Progenitor cell of endocrine pancreas (in vitro differentiated cells): ENCODE data around the gene SUPT3H. TPM values are rescaled to one million over a fixed set of nuclear protein-coding genes. Genes with fewer than 3 reads are reported as not detected.

Experiments used
- DNase-seq: peaks from one replicate; pipeline ENCODE4 v3.0.0; 2021; ENCODE audit warnings: low spot score; ENCODE audit not compliant: unreplicated experiment
- H3K27ac Mint-ChIP-seq: 2 replicates; pipeline ENCODE4 v1.8.0; 2021; ENCODE audit warnings: mild to moderate bottlenecking, moderate library complexity, mixed read lengths
- H3K27me3 Mint-ChIP-seq: 2 replicates; pipeline ENCODE4 v1.8.0; 2021; ENCODE audit warnings: mixed read lengths
- H3K36me3 Mint-ChIP-seq: 2 replicates; pipeline ENCODE4 v1.8.0; 2022; ENCODE audit warnings: mixed read lengths; ENCODE audit not compliant: insufficient read depth
- H3K4me1 Mint-ChIP-seq: 2 replicates; pipeline ENCODE4 v1.8.0; 2021; ENCODE audit warnings: low read depth, mixed read lengths
- H3K4me3 Mint-ChIP-seq: 2 replicates; pipeline ENCODE4 v1.8.0; 2021; ENCODE audit warnings: low read depth, mild to moderate bottlenecking, moderate library complexity, mixed read lengths
- H3K9me3 Mint-ChIP-seq: 2 replicates; pipeline ENCODE4 v1.8.0; 2021; ENCODE audit warnings: low read depth, mixed read lengths
- total RNA-seq: library from RNA; stranded (reverse); gene quantifications from 2 replicates; pipeline ENCODE4 v1.2.1, GENCODE V29; 2021
- TF ChIP-seq, protein P1 (sequence below): fragments of 200-600 bp; sonication (generic); IDR thresholded peaks from one replicate; pipeline ENCODE4 v1.5.0; 2021; ENCODE audit warnings: antibody characterized with exemption, mild to moderate bottlenecking; ENCODE audit not compliant: unreplicated experiment

The SUPT3H gene
- total RNA-seq, 1 donor from 2014 or later: 40.5 TPM

DNA sequence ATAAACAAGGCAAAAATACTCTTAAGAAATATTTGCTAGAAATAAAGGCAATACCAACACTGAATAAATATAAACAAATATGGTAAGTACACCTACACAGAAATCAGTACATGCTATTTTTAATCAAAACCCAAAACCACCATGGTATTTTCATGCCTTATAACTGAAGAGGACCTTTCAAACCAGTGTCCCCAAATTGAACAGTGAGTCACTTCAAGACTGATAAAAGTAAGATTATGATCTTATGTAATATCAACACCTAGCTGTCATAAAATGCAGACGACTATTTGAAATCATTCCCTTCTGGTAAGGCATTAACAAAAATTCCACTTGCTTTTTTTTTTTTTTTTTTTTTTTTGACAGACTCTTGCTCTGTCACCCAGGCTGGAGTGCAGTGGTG, 206.4 kb downstream of the SUPT3H start:
- no peaks in the 10 kb centered on the region for H3K36me3 Mint-ChIP-seq
- no peak overlapping the region for H3K27ac Mint-ChIP-seq
- no peaks in the 10 kb centered on the region for H3K27me3 Mint-ChIP-seq
- DNase-seq: no peak
- TF ChIP-seq, protein P1, sequence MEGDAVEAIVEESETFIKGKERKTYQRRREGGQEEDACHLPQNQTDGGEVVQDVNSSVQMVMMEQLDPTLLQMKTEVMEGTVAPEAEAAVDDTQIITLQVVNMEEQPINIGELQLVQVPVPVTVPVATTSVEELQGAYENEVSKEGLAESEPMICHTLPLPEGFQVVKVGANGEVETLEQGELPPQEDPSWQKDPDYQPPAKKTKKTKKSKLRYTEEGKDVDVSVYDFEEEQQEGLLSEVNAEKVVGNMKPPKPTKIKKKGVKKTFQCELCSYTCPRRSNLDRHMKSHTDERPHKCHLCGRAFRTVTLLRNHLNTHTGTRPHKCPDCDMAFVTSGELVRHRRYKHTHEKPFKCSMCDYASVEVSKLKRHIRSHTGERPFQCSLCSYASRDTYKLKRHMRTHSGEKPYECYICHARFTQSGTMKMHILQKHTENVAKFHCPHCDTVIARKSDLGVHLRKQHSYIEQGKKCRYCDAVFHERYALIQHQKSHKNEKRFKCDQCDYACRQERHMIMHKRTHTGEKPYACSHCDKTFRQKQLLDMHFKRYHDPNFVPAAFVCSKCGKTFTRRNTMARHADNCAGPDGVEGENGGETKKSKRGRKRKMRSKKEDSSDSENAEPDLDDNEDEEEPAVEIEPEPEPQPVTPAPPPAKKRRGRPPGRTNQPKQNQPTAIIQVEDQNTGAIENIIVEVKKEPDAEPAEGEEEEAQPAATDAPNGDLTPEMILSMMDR: no peak
- H3K9me3 Mint-ChIP-seq: no peaks in the 10 kb centered on the region
- H3K4me1 Mint-ChIP-seq: no peaks in the 10 kb centered on the region
- H3K4me3 Mint-ChIP-seq: no peak overlapping the region

DNA sequence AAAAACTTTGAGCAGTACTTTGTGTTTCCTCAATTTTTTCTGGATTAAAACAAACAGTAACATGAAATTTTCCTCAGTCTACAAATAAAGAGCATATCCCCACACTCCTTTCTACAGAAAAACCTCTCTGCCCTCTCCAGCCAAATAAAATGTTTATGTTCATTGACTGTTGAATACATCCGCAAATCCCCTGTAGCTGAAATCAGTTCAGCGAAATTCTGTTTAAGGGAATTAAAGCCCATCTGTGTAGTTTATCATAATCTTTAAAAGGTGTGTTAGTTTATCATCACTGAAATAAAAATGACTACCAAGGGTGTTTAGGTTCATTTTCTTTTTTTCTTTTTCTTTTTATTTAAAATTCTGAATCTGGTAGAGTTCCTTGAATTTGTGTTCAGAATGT, 207.4 kb downstream of the SUPT3H start:
- no peaks in the 10 kb centered on the region for H3K36me3 Mint-ChIP-seq
- no peaks in the 10 kb centered on the region for H3K4me1 Mint-ChIP-seq
- H3K27me3 Mint-ChIP-seq: no peaks in the 10 kb centered on the region
- no peak overlapping the region for H3K27ac Mint-ChIP-seq
- no peak for DNase-seq
- TF ChIP-seq, protein P1: no peak
- no peak overlapping the region for H3K4me3 Mint-ChIP-seq
- no peaks in the 10 kb centered on the region for H3K9me3 Mint-ChIP-seq

DNA sequence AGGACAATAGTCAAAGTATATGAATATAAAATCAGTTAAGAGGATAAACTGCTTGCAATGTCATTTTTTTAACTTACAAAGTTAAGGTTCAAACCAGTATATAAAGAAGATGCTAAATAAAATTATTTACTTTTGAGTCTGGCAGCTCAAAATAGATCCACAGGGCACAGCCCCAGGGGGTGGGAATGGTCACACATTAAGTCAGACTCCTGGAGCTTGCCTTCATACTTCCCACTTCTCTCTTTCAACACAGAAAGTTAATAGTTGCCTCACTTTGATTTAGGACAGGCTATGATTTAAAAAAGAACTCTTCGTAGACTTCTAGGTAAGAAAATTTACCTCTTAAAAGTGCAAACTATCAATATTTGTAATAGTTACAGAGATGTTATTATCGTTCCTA, 207.9 kb downstream of the SUPT3H start:
- TF ChIP-seq, protein P1: no peak
- no peak overlapping the region for H3K27ac Mint-ChIP-seq
- no peaks in the 10 kb centered on the region for H3K27me3 Mint-ChIP-seq
- H3K4me3 Mint-ChIP-seq: no peak overlapping the region
- DNase-seq: no peak
- no peaks in the 10 kb centered on the region for H3K4me1 Mint-ChIP-seq
- no peaks in the 10 kb centered on the region for H3K9me3 Mint-ChIP-seq
- H3K36me3 Mint-ChIP-seq: no peaks in the 10 kb centered on the region

DNA sequence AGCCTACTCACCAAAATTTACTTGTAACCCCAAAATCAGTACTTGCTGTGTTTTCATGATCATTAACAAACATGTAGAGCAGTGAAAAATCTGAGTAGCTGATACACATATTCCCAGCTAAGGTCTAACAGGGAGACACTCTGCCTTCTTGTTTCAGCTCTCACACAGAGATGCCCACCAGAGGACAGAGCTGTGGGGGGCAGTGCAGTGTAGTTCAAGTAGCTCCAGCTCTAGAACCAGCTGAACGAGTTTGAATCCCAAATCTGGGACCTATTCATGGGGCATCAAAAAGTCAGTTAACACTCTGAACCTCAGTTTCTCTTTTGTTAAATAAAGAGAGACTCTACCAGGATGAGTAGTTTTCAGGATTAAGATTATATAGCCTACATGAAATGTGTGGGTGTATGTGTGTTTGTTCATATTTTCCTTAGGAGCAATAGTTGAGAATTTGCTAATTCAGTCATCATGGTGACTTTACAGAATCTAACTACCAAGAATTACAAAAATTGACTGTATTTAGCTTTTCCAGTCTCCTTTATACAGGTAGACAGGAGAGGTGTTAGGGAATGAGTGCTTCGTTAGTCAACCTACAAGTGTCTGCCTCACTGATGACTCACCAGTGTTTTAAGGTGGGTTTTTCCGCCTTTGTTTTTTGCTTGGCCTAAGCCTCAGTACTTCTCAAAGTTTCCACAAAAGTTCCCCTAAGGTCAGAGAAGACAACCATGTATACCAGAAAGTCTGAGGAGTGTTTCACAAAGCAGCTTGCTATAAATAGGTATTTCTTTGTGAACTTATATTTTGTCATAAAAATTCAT, 213.6 kb downstream of the SUPT3H start:
- no peak for DNase-seq
- Mint-ChIP-seq H3K4me3 (no peak overlapping the region), H3K36me3 (no peaks in the 10 kb centered on the region), H3K9me3 (no peaks in the 10 kb centered on the region), H3K27me3 (no peaks in the 10 kb centered on the region), H3K27ac (no peak overlapping the region), H3K4me1 (no peaks in the 10 kb centered on the region)
- TF ChIP-seq, protein P1: no peak

- Mint-ChIP-seq H3K9me3 (no peaks in the 10 kb centered on the region), H3K27ac (no peak overlapping the region), H3K36me3 (no peaks in the 10 kb centered on the region), H3K4me1 (no peaks in the 10 kb centered on the region), H3K4me3 (no peak overlapping the region), H3K27me3 (no peaks in the 10 kb centered on the region)
- TF ChIP-seq, protein P1: no peak
- no peak for DNase-seq
These were observed 217.4 kb downstream of the SUPT3H start for GRCh38 chr6:45160305-45160704.
